ENCODE results near the gene ARHGEF40. TPM values are rescaled to one million over a fixed set of nuclear protein-coding genes. Genes with fewer than 3 reads are reported as not detected.

ARHGEF40 gene
- total and polyA plus RNA-seq, 2 donors (not counting 1 experiment from before 2014, with no cell fraction given): 1.0 to 1.7 TPM

- H3K4me1 ChIP-seq (ENCODE audit: control insufficient read depth in 2 of 2, insufficient read depth in 2 of 2, low read length in 2 of 2): no peaks in the 10 kb centered on the region
- no peaks in the 10 kb centered on the region for H3K9me3 Mint-ChIP-seq (ENCODE audit: insufficient read depth)
- TF ChIP-seq CTCF (IDR thresholded peaks at IDR 0.05) (peak; percentile 86), EZH2 (IDR thresholded peaks at IDR 0.05; ENCODE audit: borderline replicate concordance, insufficient read depth, low read depth, low read length, poor library complexity, severe bottlenecking) (no peak)
- intact Hi-C loops (cut with micrococcal nuclease): loop anchor here (10.0 kb wide), 1 partner anchor 419 kb away; no protein-coding TSS in a partner anchor
- H3K9me3 ChIP-seq (ENCODE audit: control extremely low read depth in 1 of 3, control insufficient read depth in 2 of 3, insufficient read depth in 1 of 3, low read length in 2 of 3): no peaks in the 10 kb centered on the region
- H3K27me3 ChIP-seq (replicated peaks in 1 of 4; ENCODE audit: control extremely low read depth in 1 of 4, control insufficient read depth in 3 of 4, insufficient read depth in 4 of 4, low read length in 3 of 4): no peaks in the 10 kb centered on the region
- no peak overlapping the region for H3K27ac ChIP-seq (ENCODE audit: low read length in 2 of 2)
- H3K79me2 ChIP-seq (ENCODE audit: control insufficient read depth, insufficient read depth, low read length): no peaks in the 10 kb centered on the region
- no peak overlapping the region for H3K9ac ChIP-seq (ENCODE audit: low read length)
- ATAC-seq (ENCODE audit: low read depth) (no peak), DNase-seq (peak; percentile 26)
- H3K4me3 Mint-ChIP-seq: no peak overlapping the region
- CTCF ChIA-PET: interaction anchor here (0.6 to 3.0 kb wide), 11 partner anchors 9 to 420 kb away, joined by 3 to 19 read pairs (median 3); no protein-coding TSS in a partner anchor
- 0% methylated on average over 1 of the region's 1 CpG for WGBS (ENCODE audit: insufficient coverage)
- no peak overlapping the region for H3K4me2 ChIP-seq (replicated peaks; ENCODE audit: low read depth, low read length, poor library complexity, severe bottlenecking)
- no peaks in the 10 kb centered on the region for H3K36me3 ChIP-seq (replicated peaks in 1 of 2; ENCODE audit: control extremely low read depth in 1 of 2, control insufficient read depth in 1 of 2, extremely low read depth in 1 of 2, insufficient read depth in 2 of 2, low read length in 1 of 2)
- H3K4me3 ChIP-seq (ENCODE audit: control extremely low read depth in 1 of 5, extremely low read depth in 1 of 5, insufficient read depth in 1 of 5, low read depth in 2 of 5, low read length in 4 of 5): no peak overlapping the region
- H2AFZ ChIP-seq (ENCODE audit: insufficient read depth, low read depth, low read length, poor library complexity, severe bottlenecking): no peak overlapping the region
- H3K27me3 Mint-ChIP-seq: peaks cover 16% of the 10 kb centered on the region
- H4K20me1 ChIP-seq (ENCODE audit: control insufficient read depth, insufficient read depth, low read length, poor library complexity, severe bottlenecking): no peaks in the 10 kb centered on the region
- H3K27ac Mint-ChIP-seq: no peak overlapping the region
- POLR2A ChIA-PET: no interaction called here
- no peaks in the 10 kb centered on the region for H3K4me1 Mint-ChIP-seq
These were observed 65.9 kb downstream of the ARHGEF40 start for GRCh38 chr14:21136024-21136423.

Small RNA genes lying within 50 kb of the gene (small RNA-seq; reads per million reads assigned to genes)
- gene RNU6-252P (ENCODE audit: insufficient read length, low read depth, low replicate concordance): not detected

Other genes starting within 250 kb of the ARHGEF40 start
- gene RNASE3, start 178.9 kb upstream of the ARHGEF40 start, total RNA-seq: not detected in 2 replicates
- gene RNASE3, start 178.9 kb upstream of the ARHGEF40 start, polyA plus RNA-seq: not detected in 2 replicates
- not detected in 2 replicates for gene RNASE2, start 114.8 kb upstream of the ARHGEF40 start, total RNA-seq
- gene RNASE2, start 114.8 kb upstream of the ARHGEF40 start, polyA plus RNA-seq: 0.54 TPM in 1 of 2 replicates, not detected in the other
- 116 and 118 TPM in 2 replicates for gene METTL17, start 80.3 kb upstream of the ARHGEF40 start, total RNA-seq
- 184 and 201 TPM in 2 replicates for gene METTL17, start 80.3 kb upstream of the ARHGEF40 start, polyA plus RNA-seq
- 0.25 and 0.51 TPM in 2 replicates for gene SLC39A2, start 71.0 kb upstream of the ARHGEF40 start, total RNA-seq
- gene SLC39A2, start 71.0 kb upstream of the ARHGEF40 start, polyA plus RNA-seq: 0.07 and 0.20 TPM in 2 replicates
- gene NDRG2, start 45.2 kb upstream of the ARHGEF40 start, total RNA-seq: 9.5 and 10.2 TPM in 2 replicates
- 9.8 and 11.8 TPM in 2 replicates for gene NDRG2, start 45.2 kb upstream of the ARHGEF40 start, polyA plus RNA-seq
- gene TPPP2, start 40.1 kb upstream of the ARHGEF40 start, total RNA-seq: not detected in 2 replicates
- not detected in 2 replicates for gene TPPP2, start 40.1 kb upstream of the ARHGEF40 start, polyA plus RNA-seq
- not detected in 2 replicates for gene RNASE13, start 35.5 kb upstream of the ARHGEF40 start, total RNA-seq
- gene RNASE13, start 35.5 kb upstream of the ARHGEF40 start, polyA plus RNA-seq: not detected in 2 replicates
- not detected in 2 replicates for gene RNASE7, start 27.9 kb upstream of the ARHGEF40 start, total RNA-seq
- not detected in 2 replicates for gene RNASE7, start 27.9 kb upstream of the ARHGEF40 start, polyA plus RNA-seq
- gene RNASE8, start 12.5 kb upstream of the ARHGEF40 start, total RNA-seq: not detected in 2 replicates
- not detected in 2 replicates for gene RNASE8, start 12.5 kb upstream of the ARHGEF40 start, polyA plus RNA-seq
- gene ZNF219, start 28.4 kb downstream of the ARHGEF40 start, total RNA-seq: 3.5 and 6.4 TPM in 2 replicates
- gene ZNF219, start 28.4 kb downstream of the ARHGEF40 start, polyA plus RNA-seq: 3.3 and 6.3 TPM in 2 replicates
- not detected in 2 replicates for gene TMEM253, start 30.8 kb downstream of the ARHGEF40 start, total RNA-seq
- not detected in 2 replicates for gene TMEM253, start 30.8 kb downstream of the ARHGEF40 start, polyA plus RNA-seq
- not detected in 2 replicates for gene OR5AU1, start 85.8 kb downstream of the ARHGEF40 start, total RNA-seq
- gene OR5AU1, start 85.8 kb downstream of the ARHGEF40 start, polyA plus RNA-seq: not detected in 2 replicates
- gene HNRNPC, start 199.1 kb downstream of the ARHGEF40 start, total RNA-seq: 496 and 497 TPM in 2 replicates
- gene HNRNPC, start 199.1 kb downstream of the ARHGEF40 start, polyA plus RNA-seq: 358 and 518 TPM in 2 replicates
- gene RPGRIP1, start 209.8 kb downstream of the ARHGEF40 start, total RNA-seq: 0.86 and 0.87 TPM in 2 replicates
- 0.22 and 0.39 TPM in 2 replicates for gene RPGRIP1, start 209.8 kb downstream of the ARHGEF40 start, polyA plus RNA-seq

All from B cell (primary cell).